ENCODE data around the gene BNC2.
"Not testable (repeated sequence)": the region's sequence is repeated elsewhere in the genome, so short reads cannot be mapped to it uniquely, and the experiment has no call there.

Gene BNC2

DNA sequence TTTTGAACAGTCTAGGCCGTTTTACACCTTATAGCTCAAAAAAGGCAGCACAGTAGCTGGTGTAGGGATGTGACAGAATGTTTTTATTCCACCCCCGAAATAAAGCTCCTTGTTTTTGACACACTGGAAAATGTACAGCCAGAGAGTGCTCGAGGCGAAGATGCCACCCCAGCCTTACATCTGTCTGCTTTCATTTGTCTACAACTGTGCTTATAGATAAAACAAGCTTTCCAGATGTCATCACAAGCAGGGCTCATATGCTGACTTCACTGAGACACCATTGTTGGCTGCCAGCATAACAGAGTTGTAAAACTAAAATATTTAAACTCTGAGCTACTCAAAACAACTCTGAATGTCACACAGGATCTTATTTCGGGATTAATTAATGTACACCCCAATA lies 386.3 kb downstream of the BNC2 start:
- no peak for DNase-seq

DNA sequence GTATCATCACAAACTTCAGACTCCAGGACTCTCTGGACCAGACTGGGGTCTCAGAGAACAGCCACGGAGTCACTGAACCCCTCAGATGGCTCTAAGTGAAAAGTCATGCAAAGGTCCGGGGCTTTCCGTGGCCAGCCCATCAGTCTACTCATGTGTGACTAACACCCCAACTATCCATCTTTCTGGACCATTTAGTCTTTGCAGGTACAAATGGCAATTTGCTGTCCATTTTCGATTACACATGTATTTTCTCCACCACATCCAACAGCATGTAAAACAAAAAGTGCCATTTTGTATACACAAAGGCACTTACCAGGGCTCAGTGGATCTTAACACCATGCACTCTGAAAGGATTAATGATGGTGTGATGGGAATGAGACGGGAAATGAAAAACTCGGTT lies 387.7 kb downstream of the BNC2 start:
- no peak for DNase-seq

DNA sequence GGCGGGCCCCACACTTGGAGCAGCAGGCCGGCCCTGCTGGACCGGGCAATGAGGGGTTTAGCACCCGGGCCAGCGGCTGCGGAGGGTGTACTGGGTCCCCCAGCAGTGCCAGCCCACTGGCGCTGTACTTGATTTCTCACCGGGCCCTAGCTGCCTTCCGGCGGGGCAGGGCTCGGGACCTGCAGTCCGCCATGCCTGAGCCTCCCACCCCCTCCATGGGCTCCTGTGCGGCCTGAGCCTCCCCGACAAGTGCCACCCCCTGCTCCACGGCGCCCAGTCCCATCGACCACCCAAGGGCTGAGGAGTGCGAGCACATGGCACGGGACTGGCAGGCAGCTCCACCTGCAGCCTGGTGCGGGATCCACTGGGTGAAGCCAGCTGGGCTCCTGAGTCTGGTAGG lies 389.9 kb downstream of the BNC2 start:
- not testable (repeated sequence) for DNase-seq

DNA sequence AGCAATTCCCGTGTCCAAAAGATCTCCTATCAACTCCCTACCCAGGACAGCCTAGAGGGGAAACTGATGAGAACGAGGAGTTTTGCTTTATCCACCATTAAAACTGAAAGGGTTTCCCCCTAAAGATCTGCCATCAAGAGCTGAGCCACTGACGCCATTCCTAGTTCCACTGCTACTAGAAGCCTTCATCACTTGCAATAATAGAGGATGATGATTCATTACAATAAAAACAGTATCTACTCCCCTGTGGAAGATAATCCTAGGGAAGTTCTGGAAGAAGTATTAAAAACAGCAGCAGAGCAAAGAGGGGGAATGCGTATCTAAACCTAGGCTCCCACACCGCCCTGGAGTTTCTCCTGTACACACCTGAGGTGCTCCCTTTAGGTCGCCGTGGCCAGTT lies 394.5 kb downstream of the BNC2 start:
- no peak for DNase-seq

DNA sequence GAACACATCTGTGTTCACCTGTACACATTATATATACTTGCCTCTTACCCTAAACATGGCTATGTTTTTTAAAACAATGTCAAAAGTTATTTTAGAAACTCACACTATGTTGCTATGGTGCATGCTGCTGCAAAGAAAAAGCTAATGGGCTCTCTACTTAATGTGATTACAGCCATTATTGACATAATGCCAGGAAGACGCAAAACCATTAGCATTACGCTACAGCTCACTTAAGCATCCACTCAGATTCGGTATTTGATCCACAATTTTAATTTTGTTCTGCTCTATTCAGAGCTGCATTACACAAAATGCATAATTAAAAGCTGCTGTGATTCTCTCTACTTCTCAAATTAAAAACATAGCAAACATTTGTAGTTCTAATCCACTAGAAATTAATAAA lies 395.2 kb downstream of the BNC2 start:
- no peak for DNase-seq

DNA sequence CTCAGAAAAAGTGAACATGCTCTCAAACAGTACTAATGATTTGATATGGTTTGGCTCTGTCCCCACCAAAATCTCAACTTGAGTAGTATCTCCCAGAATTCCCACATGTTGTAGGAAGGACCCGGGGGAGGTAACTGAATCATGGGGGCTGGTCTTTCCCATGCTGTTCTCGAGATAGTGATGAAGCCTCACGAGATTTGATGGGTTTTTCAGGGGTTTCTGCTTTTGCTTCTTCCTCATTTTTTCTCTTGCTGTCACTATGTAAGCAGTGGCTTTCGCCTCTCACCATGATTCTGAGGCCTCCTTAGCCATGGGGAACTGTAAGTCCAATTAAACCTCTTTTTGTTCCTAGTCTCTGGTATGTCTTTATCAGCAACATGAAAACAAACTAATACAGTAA lies 401.3 kb downstream of the BNC2 start:
- peak; percentile 10 for DNase-seq

DNA sequence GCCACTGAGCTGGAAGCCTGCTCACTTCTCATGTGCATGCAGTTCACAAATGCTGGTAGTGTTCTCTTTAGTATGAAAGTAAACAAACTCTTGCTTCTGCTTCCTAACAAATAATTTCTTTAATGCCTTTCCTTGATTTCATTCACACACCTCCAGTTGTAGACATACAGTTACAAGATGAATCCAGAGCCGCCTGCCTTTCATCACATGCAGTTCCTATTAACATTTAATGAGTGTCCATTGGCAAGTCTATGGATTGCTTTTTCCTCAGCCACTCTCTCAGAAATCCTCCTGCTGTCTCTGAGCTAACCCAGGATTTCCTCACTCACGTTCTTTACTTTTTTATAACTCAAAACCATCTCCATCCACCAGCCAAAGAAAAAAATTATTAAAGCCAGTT lies 408.6 kb downstream of the BNC2 start:
- DNase-seq, result no peak

DNA sequence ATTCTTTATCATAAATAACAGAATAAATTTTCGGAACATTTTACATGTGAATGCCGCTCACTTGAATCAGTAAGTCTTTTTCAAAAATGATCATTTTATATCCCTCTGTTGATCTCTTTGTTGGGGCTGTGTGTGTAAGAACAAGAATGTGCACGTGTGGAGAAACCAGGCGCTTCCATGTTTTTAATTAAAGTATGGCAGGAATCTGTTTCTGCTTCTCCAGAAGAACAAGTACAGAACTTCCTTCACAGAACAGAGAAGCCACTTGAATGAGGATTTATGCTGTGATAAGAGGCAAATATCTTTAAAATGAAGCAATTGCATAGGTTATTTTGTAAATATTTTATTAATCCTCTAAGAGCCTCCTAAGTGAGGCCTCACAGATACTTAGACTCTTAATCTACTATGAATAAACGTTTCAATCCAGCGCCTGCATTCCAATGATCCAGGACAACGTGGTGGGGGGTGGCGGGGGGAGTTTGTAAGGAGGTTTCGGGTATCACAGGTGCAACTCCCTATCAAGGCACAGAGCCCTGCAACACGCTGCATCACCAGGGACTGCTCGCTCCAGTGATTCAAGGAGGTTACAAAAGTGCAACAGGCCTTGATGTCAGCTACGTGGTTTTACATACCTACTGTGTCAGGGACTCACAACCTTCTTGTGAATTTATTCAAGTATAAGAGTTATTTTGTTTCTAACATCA lies 409.2 kb downstream of the BNC2 start:
- DNase-seq, result no peak

DNA sequence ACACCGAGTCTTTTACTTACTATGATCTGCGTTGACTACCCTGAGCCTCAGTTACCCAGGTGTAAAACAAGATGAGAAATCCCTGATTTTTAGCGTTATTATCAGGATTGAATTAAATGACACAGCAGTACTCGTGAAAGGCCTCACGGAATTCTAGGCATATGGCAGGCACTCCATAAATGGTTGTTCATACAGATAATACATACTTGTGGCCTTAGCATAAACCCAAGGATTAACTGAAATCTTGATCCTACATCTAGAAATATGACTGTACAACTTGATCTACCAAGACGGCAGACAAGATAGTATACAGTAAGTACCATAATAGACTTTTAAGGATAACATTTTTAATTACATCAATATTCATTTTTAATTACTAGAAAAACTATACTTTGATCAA lies 409.8 kb downstream of the BNC2 start:
- DNase-seq, result no peak

DNA sequence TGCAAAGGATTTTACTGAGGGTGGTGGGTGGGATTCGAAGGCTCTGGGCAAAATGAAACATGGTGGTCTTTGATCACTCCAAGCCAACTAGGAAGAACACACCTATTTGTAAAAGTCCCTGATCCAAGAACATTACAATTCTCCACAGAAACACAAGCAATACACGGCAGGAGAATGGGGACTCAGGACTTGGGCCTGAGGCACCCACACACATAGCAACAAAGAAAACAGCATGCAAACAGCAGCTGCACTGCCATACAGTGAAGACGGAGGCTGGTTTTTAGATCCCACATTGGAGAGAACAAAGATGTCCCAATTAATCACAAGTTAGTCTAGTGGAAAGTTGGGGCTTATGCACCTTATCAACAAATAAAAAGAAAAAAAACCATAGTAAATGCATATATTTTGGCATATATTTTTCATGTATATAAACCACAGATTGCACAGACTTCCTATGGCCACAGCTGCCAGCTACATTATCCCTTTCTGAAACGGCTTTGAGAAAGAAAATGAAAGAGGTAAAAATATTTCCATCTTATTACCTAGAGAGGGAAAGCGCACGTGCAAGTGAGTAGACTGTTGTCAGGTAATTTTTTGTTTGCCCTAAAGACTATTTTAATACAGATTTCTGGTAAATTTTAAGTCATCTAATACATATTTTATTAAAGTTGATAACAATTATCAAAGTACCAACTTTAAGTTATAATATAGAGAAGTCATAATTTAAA lies 410.9 kb downstream of the BNC2 start:
- DNase-seq, result no peak

DNA sequence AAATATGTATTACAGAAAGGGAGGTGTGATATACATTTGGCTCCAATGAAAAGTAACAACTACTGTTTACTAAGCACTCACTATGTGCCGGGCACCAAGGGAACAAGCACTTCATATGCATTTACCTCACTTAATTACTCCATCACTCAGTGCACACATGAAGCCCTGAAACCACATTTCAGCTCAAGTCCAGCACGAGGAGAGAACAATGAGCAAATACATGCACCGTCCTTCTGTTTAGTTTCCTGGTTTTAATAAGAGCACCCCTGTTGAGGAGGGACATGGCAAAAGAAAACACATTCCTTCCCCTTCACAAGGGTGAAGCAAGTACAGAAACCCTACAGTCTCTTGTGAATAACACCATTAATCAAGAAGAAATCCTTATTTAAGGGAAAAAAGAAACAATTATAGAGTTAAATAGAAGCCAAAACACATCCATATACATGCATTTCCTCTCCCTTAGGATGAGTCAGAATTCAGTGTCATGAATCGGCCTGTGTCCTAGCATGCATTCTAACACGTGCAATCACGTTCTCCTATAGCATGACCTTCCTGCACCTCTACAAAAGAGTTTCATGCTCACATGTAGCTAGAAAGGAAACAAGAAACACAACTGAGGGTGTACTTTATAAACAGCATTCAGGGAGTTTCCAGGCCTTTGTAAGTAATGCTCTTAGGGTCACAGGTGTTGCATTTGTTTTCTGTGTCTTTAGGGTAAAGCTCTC lies 411.6 kb downstream of the BNC2 start:
- DNase-seq, result no peak

DNA sequence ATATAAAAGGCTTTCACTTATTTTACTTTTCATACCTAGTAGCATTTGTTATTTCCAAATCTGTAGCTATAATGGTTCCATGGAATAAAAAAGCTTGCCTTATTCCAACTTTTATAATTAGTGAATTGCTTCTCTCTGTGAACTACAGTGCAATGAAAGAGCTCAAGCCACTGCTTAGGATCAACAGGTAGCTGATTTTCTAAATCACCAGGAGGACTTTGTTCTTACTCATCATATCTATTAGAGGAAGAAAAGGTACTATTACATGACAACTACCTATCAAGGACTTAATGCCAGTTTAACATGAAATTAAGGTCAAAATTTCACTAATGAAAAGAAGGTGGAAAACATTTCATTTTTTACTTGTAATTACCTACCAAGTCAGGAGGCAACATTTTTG lies 414.6 kb downstream of the BNC2 start:
- no peak for DNase-seq

DNA sequence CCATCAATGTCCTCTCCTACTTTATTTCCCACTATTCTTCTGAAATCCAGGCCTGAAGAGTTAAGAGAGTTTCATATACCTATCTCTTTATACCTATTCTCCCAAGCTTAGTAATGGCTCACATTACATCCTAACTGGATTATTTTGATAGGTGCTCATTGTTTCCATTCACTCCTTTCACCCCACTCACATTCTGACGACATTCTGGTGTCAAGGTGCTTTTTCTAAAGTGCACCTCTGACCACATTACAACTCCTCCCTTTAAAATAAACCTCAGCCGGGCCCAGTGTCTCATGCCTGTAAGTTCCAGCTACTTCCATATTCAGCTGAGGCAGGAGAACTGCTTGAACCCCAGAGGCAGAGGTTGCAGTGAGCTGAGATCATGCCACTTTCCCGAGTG lies 417.1 kb downstream of the BNC2 start:
- no peak for DNase-seq

DNA sequence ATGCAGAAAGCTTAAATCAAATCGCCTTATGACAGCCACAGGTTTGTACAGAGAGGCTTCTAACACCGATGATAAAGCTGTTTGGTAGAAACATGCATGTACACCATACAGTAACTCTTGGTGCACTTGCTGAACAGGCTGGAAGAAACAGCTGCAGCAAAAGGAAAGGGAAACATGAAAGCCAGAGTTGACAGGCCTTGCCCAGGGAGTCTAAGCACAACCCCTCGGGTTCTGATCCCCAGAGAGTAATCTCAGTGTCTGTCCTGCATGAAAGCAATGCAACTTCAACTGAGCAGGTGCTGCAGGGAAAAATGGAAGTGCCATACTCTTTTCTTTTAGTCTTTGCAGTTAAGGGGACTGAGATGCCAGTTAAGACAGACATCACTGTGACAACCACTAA lies 419.9 kb downstream of the BNC2 start:
- no peak for DNase-seq

DNA sequence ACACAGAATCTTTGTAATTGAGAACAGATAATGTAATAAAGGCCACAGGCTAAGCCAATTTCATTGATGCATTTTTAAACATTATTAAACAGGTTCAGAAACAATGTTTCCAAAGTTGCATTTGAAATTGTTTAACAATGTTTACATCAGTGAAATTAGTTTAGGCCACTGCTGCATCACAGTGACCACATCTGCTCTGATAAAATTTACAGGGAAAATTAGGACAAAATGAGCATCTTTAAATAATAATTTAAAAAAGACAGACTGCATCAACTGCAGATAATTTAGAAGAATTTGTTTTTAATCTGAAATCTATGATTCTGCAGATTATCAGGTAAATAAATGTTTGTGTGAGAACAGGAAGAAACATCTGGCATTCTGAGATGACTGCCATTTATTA lies 420.4 kb downstream of the BNC2 start:
- no peak for DNase-seq

DNA sequence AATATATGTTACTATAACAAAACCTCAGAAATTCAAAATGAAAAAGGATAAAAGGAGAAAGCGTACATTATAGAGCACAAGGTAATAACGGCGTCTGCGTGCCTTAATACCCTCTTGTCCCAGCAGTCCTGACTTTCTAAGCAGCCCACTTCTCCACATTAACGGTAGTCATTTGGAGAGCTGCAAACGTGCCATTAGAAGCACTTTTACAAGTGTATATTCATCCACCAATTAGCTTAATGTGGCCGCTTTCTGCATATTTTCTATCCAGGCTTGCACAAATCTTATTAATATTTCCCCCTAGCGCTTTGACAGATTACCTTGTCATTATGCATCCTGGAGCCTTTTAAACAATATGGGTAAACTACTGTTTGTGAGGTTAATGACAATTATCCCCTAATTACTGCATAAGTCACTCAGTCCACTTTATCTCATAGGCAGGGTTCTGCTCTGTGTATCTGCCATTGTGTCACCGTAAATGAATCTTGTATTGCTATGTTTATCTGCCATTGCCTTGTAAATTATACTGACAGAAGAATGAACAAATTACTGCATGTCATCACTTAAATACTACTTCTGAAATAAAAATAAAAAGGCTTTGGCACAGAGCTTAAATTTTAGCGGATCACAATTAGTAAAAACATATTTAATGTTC lies 421.3 kb downstream of the BNC2 start:
- no peak for DNase-seq

DNA sequence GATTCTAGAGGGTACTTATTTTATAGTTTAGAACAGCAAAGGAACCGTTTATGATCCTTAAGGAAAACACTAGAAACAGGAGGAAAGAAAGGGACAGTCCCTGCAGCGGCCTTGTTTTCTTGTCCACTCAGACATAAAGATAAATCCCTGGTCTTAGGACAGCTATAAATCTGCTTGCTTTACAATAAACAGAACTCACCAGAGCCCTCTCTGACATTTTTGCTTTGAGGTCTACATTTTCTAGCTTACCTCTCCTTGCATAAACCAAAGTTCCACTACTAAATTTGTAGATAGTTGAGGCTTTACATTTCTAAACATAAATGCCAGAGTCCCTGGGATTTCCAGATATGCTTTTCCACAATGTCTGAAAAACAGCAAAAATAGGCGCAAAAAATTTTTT lies 422.5 kb downstream of the BNC2 start:
- DNase-seq, result no peak

DNA sequence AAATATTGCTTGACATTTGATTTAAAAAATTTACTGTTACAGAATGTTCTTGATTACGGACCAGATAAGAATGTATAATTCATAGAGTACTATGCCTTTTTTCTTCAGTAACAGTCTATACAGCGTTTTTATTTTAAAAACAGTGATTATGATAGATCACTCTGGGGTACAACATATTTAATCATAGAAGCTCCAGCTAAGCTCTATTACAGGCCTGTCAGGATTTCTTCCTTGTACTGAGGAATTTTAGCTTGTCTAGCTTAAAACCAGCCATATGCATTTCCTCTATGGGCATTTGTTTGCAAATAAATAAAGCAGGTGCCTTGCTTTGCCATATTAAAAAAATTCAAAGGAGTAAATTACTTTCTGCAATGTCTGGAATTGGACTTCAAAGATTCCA lies 423.8 kb downstream of the BNC2 start:
- no peak for DNase-seq

DNA sequence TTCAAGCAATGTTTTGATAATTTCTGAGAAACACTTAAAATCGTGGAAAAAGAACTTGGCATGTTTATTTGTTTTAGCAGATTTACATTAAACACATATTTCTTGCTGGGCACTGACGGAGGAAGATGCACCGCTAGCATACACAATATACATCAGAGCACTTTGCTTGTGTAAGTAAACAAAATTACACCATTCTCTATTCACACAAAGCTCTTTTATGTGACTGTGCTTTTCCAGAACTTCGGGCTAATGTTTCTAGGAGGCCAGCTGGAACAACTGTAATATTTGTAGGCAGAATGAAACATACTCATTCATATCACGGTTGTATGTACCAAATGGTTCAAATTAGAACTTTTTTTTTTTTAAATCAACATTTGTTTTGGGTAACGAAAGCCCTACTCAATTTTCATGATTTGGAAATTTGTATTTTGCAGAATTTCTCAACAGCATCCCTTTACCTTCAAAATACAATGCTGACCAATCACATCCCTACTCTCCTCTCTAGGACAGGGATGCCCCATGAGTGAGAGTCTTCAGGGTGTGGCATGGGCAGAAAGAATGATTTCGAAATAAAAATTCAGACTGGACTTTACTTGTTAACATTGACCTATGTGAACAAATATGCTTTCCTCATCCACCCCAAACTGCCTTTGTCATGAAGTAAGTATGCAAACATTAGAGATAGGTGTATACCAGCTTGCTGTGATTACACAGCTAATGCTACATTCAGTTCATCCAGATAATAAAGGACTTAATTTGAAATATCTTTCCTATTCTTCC lies 425.1 kb downstream of the BNC2 start:
- DNase-seq, result no peak

DNA sequence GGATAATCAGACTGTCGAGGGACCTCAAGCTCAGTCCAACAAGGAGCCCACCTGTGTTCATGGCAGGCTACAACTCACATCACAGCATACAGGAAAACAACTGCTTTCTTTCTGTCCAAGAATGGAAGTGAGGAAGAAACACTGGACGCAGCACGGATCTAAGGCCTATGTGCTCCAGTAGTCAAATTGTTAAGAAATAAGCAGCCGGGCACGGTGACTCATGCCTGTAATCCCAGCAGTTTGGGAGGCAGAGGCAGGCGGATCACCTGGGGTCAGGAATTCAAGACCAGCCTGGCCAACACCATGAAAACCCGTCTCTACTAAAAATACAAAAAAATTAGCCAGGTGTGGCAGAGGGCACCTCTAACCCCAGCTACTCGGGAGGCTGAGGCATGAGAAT lies 427.8 kb downstream of the BNC2 start:
- DNase-seq, result no peak

DNA sequence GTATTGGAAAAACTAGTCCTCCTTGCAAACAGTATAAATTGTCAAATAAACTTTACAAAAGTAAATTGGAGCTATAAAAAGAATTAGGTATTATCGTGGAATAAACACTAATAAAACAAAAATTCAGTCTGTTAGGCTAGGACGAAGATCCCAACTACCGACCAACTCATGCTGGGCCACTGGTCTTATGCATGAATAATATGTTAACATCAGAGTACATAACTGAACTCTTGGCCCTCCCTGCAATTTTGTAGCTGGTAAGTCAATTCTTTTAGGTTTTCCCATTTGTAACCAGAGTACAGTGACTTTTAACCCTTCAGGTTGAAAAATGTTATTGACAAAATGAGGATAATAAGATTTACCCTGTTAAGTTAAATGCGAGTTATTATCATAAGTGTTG lies 428.7 kb downstream of the BNC2 start:
- DNase-seq, result no peak

DNA sequence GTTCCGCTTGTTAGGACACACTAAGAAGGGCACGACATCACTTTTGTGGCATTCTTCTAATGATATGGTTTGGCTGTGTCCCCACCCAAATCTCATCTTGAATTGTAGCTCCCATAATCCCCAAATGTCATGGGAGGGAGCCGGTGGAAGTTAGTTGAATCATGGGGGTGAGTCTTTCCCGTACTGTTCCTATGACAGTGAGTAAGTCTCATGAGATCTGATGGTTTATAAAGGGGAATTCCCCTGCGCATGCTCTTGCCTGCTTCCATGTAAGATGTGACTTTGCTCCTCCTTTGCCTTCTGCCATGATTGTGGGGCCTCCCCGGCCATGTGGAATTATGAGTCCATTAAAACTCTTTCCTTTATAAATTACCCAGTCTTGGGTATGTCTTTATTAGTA lies 431.6 kb downstream of the BNC2 start:
- not testable (repeated sequence) for DNase-seq

DNA sequence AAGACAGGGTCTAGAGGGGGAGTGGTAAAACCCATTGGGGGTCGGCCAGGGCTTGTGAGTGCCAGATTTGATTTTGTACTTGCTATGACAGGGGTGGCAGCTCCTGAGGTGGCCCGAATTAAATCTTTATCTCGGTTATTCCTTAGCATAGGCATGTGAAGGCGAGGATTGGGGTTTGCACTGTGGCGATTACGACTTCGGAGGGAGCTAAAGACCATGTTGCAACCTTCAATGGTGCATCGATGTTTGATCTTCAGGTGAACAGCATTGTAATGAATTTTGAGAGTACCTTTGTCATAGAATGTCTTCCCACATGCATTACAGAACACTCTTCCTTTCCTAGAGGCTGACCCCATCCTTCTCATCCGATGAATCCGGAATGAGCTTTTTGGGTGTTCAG lies 433.9 kb downstream of the BNC2 start:
- DNase-seq, result no peak
